Esophagus squamous epithelium (tissue), 4 donors: ENCODE data around the gene TXNDC17.

Experiments
- CTCF ChIP-seq, 6 experiments: fragments of 450-650 bp in 4 of 6; fragments of 200-600 bp in 2 of 6; sonication (generic) in 2 of 6; IDR thresholded peaks; one replicate each; pipeline ENCODE4 v1.5.1; 2016 to 2019; ENCODE audit warnings: antibody characterized with exemption in 6 of 6, mild to moderate bottlenecking in 4 of 6, moderate library complexity in 4 of 6
- POLR2A ChIP-seq, 4 donors: fragments of 450-650 bp; IDR thresholded peaks; one replicate each; pipeline ENCODE4 v1.6.1; 2017; ENCODE audit warnings: antibody characterized with exemption in 4 of 4, mild to moderate bottlenecking in 4 of 4, moderate library complexity in 3 of 4

GRCh38 chr17:6596081-6596480 lies 44.8 kb upstream of the TXNDC17 start:
- TF ChIP-seq CTCF (IDR thresholded peaks at IDR 0.05) (no peak), POLR2A (IDR thresholded peaks at IDR 0.05) (no peak)
